Fibroblast of lung (primary cell): ENCODE measurements around the gene CSTB. TPM values are rescaled to one million over a fixed set of nuclear protein-coding genes. Genes with fewer than 3 reads are reported as not detected.

Experiments used
- DNase-seq, 2 donors: peaks; one replicate each; pipeline versions ENCODE4 v3.0.0 to v3.0.0-alpha.2; 2010; ENCODE audit warnings: low read depth in 2 of 2
- H2AFZ ChIP-seq: 2 replicates; pipeline ENCODE4 v1.5.1; 2012; ENCODE audit warnings: low read length, control low read depth, inconsistent platforms
- H3K27ac ChIP-seq: 2 replicates; pipeline ENCODE4 v1.5.1; 2011; ENCODE audit warnings: low read length, control low read depth; ENCODE audit not compliant: insufficient read depth
- H3K27me3 ChIP-seq: 2 replicates; pipeline ENCODE4 v1.5.1; 2011; ENCODE audit warnings: mild to moderate bottlenecking, low read length; ENCODE audit not compliant: control insufficient read depth, insufficient read depth
- H3K36me3 ChIP-seq: 2 replicates; pipeline ENCODE4 v1.5.1; 2011; ENCODE audit warnings: low read length; ENCODE audit not compliant: control insufficient read depth, insufficient read depth
- H3K4me1 ChIP-seq: 2 replicates; pipeline ENCODE4 v1.5.1; 2011; ENCODE audit warnings: low read length; ENCODE audit not compliant: control insufficient read depth, insufficient read depth; ENCODE audit errors: extremely low read depth
- H3K4me2 ChIP-seq: 2 replicates; pipeline ENCODE4 v1.5.1; 2011; ENCODE audit warnings: low read length, control low read depth; ENCODE audit not compliant: insufficient read depth; ENCODE audit errors: extremely low read depth
- H3K4me3 ChIP-seq, 4 experiments: fragments of 200-600 bp in 1 of 4; sonication (generic) in 1 of 4; replicated peaks in 1 of 4; 2 replicates each; pipeline ENCODE4 v1.5.1; 2011 to 2016; ENCODE audit warnings: low read length in 4 of 4, low read depth in 3 of 4, mild to moderate bottlenecking in 3 of 4, control low read depth in 2 of 4, inconsistent platforms in 1 of 4, mixed read lengths in 1 of 4; ENCODE audit not compliant: insufficient read depth in 1 of 4; ENCODE audit errors: control extremely low read depth in 1 of 4
- H3K79me2 ChIP-seq: 2 replicates; pipeline ENCODE4 v1.5.1; 2012; ENCODE audit warnings: mild to moderate bottlenecking, low read length, inconsistent platforms; ENCODE audit not compliant: control insufficient read depth, insufficient read depth
- H3K9ac ChIP-seq: 2 replicates; pipeline ENCODE4 v1.5.1; 2011; ENCODE audit warnings: mild to moderate bottlenecking, low read length, control low read depth; ENCODE audit not compliant: insufficient read depth
- H3K9me3 ChIP-seq: 2 replicates; pipeline ENCODE4 v1.5.1; 2012; ENCODE audit warnings: low read depth, low read length; ENCODE audit not compliant: control insufficient read depth, insufficient read depth
- H4K20me1 ChIP-seq: 2 replicates; pipeline ENCODE4 v1.5.1; 2011; ENCODE audit warnings: low read length; ENCODE audit not compliant: control insufficient read depth, insufficient read depth; ENCODE audit errors: extremely low read depth
- EZH2 ChIP-seq: IDR thresholded peaks from 2 replicates; pipeline ENCODE4 v1.5.1; 2012; ENCODE audit warnings: low read length, control low read depth, mild to moderate bottlenecking; ENCODE audit errors: missing control alignments
- polyA plus RNA-seq, 2 donors: library from polyadenylated mRNA; depleted of rRNA in 1 of 2; stranded (reverse) in 1 of 2; unstranded in 1 of 2; fragments of >200 nt; gene quantifications; 2 replicates each; pipeline ENCODE4 v1.2.1, GENCODE V29; 2011 to 2012; ENCODE audit warnings: missing spikeins in 1 of 2
- total RNA-seq: library from RNA; depleted of rRNA; stranded (reverse); fragments of >200 nt; gene quantifications from 2 replicates; pipeline ENCODE4 v1.2.1, GENCODE V29; 2014
- TF ChIP-seq, protein P1 (sequence below), 2 donors: IDR thresholded peaks in 1 of 2; conservative IDR thresholded peaks in 1 of 2; 1 replicate in 1 of 2; 2 replicates in 1 of 2; pipeline ENCODE4 v1.5.1; 2011 to 2012; ENCODE audit warnings: low read length in 2 of 2, control low read depth in 1 of 2, inconsistent platforms in 1 of 2, low read depth in 1 of 2, mild to moderate bottlenecking in 1 of 2

CSTB gene
- total and polyA plus RNA-seq, 2 donors (not counting 1 experiment from before 2014, with no cell fraction given) = 24.8 to 72.5 TPM

DNA sequence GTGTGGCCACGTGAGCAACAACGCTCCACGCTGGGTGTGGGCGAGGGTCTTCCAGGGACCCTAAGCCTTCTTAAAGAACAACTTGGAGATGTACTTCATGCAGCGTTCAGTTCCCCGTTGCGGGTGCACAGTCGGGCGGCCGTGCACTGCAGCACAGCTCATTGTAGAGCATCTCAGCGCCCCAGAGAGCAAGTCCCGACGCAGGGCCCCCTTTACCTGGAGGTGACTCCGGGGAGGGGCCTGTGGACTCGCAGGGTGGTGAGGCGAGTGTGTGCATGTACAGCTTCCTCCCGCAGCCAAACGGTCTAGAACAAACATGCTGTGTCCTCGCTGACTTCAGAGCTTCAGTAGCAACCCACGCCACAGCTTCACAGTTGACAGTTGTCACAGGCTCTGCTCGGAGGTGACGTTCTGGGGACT is 32.7 kb upstream of the CSTB start:
- Histone ChIP-seq H2AFZ (no peak overlapping the region), H3K4me1 (peaks cover 4% of the 10 kb centered on the region), H3K79me2 (no peaks in the 10 kb centered on the region), H3K36me3 (peaks cover 3% of the 10 kb centered on the region), H3K27me3 (no peaks in the 10 kb centered on the region), H3K27ac (no peak overlapping the region), H3K9ac (no peak overlapping the region), H4K20me1 (no peaks in the 10 kb centered on the region), H3K9me3 (no peaks in the 10 kb centered on the region), H3K4me3 (no peak overlapping the region), H3K4me2 (no peak overlapping the region)
- TF ChIP-seq, protein P1, sequence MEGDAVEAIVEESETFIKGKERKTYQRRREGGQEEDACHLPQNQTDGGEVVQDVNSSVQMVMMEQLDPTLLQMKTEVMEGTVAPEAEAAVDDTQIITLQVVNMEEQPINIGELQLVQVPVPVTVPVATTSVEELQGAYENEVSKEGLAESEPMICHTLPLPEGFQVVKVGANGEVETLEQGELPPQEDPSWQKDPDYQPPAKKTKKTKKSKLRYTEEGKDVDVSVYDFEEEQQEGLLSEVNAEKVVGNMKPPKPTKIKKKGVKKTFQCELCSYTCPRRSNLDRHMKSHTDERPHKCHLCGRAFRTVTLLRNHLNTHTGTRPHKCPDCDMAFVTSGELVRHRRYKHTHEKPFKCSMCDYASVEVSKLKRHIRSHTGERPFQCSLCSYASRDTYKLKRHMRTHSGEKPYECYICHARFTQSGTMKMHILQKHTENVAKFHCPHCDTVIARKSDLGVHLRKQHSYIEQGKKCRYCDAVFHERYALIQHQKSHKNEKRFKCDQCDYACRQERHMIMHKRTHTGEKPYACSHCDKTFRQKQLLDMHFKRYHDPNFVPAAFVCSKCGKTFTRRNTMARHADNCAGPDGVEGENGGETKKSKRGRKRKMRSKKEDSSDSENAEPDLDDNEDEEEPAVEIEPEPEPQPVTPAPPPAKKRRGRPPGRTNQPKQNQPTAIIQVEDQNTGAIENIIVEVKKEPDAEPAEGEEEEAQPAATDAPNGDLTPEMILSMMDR (conservative IDR thresholded peaks at IDR 0.05 in 1 of 2, IDR thresholded peaks at IDR 0.05 in 1 of 2; ENCODE audit: low read depth in 1 of 2, low read length in 2 of 2) = no peak
- TF ChIP-seq EZH2 = no peak
- no peak for DNase-seq

DNA sequence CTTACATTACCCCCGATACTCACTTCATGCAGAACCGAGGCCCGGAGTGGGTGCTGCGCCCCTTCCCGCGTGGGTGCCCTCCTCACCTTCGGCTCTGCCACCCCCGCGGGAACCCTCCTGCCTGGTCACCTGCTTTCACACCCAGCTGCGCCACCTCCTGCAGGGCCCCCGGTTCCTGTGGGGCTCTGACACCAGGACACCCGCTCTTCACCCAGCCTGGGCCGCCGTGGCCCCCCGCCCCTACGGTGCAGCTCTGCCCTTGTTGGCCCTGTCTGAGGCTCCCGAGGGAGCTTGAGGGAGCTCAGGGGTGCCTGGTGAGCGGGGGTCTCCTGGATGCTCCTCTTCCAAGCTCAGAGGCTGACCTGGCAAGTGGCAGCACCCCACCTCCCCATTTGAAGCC is 32.3 kb upstream of the CSTB start:
- Histone ChIP-seq H3K4me1 (peaks cover 4% of the 10 kb centered on the region), H3K79me2 (no peaks in the 10 kb centered on the region)
- TF ChIP-seq, protein P1 (conservative IDR thresholded peaks at IDR 0.05 in 1 of 2, IDR thresholded peaks at IDR 0.05 in 1 of 2; ENCODE audit: low read depth in 1 of 2, low read length in 2 of 2) = no peak
- TF ChIP-seq EZH2 = no peak

DNA sequence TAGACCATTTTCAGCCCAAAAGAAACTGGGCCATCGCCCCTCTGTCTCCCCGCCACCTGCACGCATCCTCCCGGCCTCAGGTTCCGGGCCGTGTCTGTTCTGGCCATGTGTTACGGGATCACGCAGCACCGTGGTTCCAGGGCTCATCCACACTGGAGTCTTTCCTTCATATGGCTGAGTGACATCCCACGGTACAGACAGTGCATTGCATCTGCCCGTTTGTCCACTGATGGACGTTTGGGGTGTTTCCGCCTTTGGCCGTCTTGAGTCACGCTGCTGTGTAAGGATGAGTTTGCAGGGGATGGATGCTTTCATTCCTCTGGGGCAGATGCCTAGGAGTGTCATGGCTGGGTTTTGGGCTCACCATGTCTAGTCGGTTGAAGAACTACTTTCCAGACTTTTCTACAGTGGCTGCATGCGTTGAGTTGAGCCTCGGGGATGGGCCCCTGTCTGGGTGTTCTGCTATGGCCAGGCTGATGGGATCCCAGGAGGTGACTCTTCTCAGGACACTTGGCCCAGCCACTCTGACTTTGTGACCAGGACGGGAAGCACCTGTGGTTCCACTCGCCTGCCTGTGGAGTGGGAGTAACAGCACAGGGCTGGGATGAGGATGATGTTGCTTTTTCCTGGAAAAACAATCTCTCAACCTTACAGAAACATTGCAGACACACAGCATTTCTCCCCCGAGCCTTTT is 30.1 kb upstream of the CSTB start:
- no peak for TF ChIP-seq EZH2
- TF ChIP-seq, protein P1 (conservative IDR thresholded peaks at IDR 0.05 in 1 of 2, IDR thresholded peaks at IDR 0.05 in 1 of 2; ENCODE audit: low read depth in 1 of 2, low read length in 2 of 2) = no peak
- DNase-seq = no peak
- Histone ChIP-seq H3K4me2 (no peak overlapping the region), H3K4me1 (peaks cover 2% of the 10 kb centered on the region), H2AFZ (no peak overlapping the region), H3K27me3 (no peaks in the 10 kb centered on the region), H4K20me1 (no peaks in the 10 kb centered on the region), H3K27ac (no peak overlapping the region), H3K9me3 (no peaks in the 10 kb centered on the region), H3K36me3 (peaks cover 14% of the 10 kb centered on the region), H3K79me2 (no peaks in the 10 kb centered on the region), H3K9ac (no peak overlapping the region), H3K4me3 (no peak overlapping the region)

More for the DNA sequence above, 32.3 kb upstream of the CSTB start:
- Histone ChIP-seq H3K4me3 (no peak overlapping the region), H4K20me1 (no peaks in the 10 kb centered on the region), H3K9ac (no peak overlapping the region), H3K27ac (no peak overlapping the region), H3K9me3 (no peaks in the 10 kb centered on the region), H2AFZ (no peak overlapping the region), H3K27me3 (no peaks in the 10 kb centered on the region), H3K36me3 (peaks cover 3% of the 10 kb centered on the region), H3K4me2 (no peak overlapping the region)
- no peak for DNase-seq
